Measurements from ENCODE around the gene CSNK1A1. TPM values are rescaled to one million over a fixed set of nuclear protein-coding genes. Genes with fewer than 3 reads are reported as not detected.

CSNK1A1 gene
- total and polyA plus RNA-seq, 4 donors, result 43.0 to 108 (median 78.2) TPM

- H3K27ac ChIP-seq (ENCODE audit: low read depth in 1 of 2, low read length in 2 of 2), result no peak overlapping the region
- no peak for TF ChIP-seq YY1 (IDR thresholded peaks at IDR 0.05)
- TF ChIP-seq, protein P1, sequence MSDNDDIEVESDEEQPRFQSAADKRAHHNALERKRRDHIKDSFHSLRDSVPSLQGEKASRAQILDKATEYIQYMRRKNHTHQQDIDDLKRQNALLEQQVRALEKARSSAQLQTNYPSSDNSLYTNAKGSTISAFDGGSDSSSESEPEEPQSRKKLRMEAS (IDR thresholded peaks at IDR 0.05), result no peak
- TF ChIP-seq, protein P2, sequence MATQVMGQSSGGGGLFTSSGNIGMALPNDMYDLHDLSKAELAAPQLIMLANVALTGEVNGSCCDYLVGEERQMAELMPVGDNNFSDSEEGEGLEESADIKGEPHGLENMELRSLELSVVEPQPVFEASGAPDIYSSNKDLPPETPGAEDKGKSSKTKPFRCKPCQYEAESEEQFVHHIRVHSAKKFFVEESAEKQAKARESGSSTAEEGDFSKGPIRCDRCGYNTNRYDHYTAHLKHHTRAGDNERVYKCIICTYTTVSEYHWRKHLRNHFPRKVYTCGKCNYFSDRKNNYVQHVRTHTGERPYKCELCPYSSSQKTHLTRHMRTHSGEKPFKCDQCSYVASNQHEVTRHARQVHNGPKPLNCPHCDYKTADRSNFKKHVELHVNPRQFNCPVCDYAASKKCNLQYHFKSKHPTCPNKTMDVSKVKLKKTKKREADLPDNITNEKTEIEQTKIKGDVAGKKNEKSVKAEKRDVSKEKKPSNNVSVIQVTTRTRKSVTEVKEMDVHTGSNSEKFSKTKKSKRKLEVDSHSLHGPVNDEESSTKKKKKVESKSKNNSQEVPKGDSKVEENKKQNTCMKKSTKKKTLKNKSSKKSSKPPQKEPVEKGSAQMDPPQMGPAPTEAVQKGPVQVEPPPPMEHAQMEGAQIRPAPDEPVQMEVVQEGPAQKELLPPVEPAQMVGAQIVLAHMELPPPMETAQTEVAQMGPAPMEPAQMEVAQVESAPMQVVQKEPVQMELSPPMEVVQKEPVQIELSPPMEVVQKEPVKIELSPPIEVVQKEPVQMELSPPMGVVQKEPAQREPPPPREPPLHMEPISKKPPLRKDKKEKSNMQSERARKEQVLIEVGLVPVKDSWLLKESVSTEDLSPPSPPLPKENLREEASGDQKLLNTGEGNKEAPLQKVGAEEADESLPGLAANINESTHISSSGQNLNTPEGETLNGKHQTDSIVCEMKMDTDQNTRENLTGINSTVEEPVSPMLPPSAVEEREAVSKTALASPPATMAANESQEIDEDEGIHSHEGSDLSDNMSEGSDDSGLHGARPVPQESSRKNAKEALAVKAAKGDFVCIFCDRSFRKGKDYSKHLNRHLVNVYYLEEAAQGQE (IDR thresholded peaks at IDR 0.05), result no peak
- no peak for TF ChIP-seq JUND (IDR thresholded peaks at IDR 0.05)
- TF ChIP-seq GABPA (IDR thresholded peaks at IDR 0.05 in 1 of 2, conservative IDR thresholded peaks at IDR 0.05 in 1 of 2), result no peak
- no peak for TF ChIP-seq EGR1 (IDR thresholded peaks at IDR 0.05; ENCODE audit: low read depth in 2 of 2)
- no peak for TF ChIP-seq RAD21 (IDR thresholded peaks at IDR 0.05)
- TF ChIP-seq RXRA (IDR thresholded peaks at IDR 0.05), result no peak
- TF ChIP-seq, protein P3, sequence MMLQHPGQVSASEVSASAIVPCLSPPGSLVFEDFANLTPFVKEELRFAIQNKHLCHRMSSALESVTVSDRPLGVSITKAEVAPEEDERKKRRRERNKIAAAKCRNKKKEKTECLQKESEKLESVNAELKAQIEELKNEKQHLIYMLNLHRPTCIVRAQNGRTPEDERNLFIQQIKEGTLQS (IDR thresholded peaks at IDR 0.05), result no peak
- TF ChIP-seq NR2F2 (IDR thresholded peaks at IDR 0.05), result no peak
- TF ChIP-seq HNF4G (IDR thresholded peaks at IDR 0.05), result no peak
- TF ChIP-seq TAF1 (conservative IDR thresholded peaks at IDR 0.05), result no peak
- no peak for TF ChIP-seq FOXA1 (IDR thresholded peaks at IDR 0.05)
- no peak for TF ChIP-seq FOXA2 (IDR thresholded peaks at IDR 0.05)
- no peak for TF ChIP-seq ZBTB33 (IDR thresholded peaks at IDR 0.05)
- WGBS, result 77% methylated on average over 3 of the region's 3 CpGs
- DNase-seq (ENCODE audit: low spot score), result no peak
- no peaks in the 10 kb centered on the region for H3K36me3 ChIP-seq (ENCODE audit: control insufficient read depth in 4 of 4, insufficient read depth in 3 of 4, low read depth in 1 of 4, low read length in 3 of 4)
- H3K4me1 ChIP-seq (ENCODE audit: control insufficient read depth in 4 of 4, insufficient read depth in 4 of 4, low read length in 3 of 4), result peaks cover 0 to 5% (median 0%) of the 10 kb centered on the region in 4 donors
- no peaks in the 10 kb centered on the region for H3K9me3 ChIP-seq (ENCODE audit: control insufficient read depth in 4 of 4, low read length in 3 of 4)
- H3K27me3 ChIP-seq (ENCODE audit: control insufficient read depth in 4 of 4, insufficient read depth in 4 of 4, low read length in 3 of 4), result no peaks in the 10 kb centered on the region
- H3K9ac ChIP-seq (ENCODE audit: low read depth in 1 of 2, low read length in 2 of 2), result no peak overlapping the region
- H3K4me3 ChIP-seq (ENCODE audit: low read depth in 1 of 3, low read length in 3 of 3), result no peak overlapping the region
These were observed 77.0 kb downstream of the CSNK1A1 start for GRCh38 chr5:149474198-149474597.

GRCh38 chr5:149473441-149473840 is 77.8 kb downstream of the CSNK1A1 start:
- 89% methylated on average over 7 of the region's 7 CpGs for WGBS
- Histone ChIP-seq H3K27me3 (ENCODE audit: control insufficient read depth in 4 of 4, insufficient read depth in 4 of 4, low read length in 3 of 4) (no peaks in the 10 kb centered on the region), H3K4me3 (ENCODE audit: low read depth in 1 of 3, low read length in 3 of 3) (no peak overlapping the region), H3K27ac (ENCODE audit: low read depth in 1 of 2, low read length in 2 of 2) (no peak overlapping the region), H3K36me3 (ENCODE audit: control insufficient read depth in 4 of 4, insufficient read depth in 3 of 4, low read depth in 1 of 4, low read length in 3 of 4) (no peaks in the 10 kb centered on the region), H3K9me3 (ENCODE audit: control insufficient read depth in 4 of 4, low read length in 3 of 4) (no peaks in the 10 kb centered on the region), H3K9ac (ENCODE audit: low read depth in 1 of 2, low read length in 2 of 2) (no peak overlapping the region), H3K4me1 (ENCODE audit: control insufficient read depth in 4 of 4, insufficient read depth in 4 of 4, low read length in 3 of 4) (peaks cover 0 to 5% (median 0%) of the 10 kb centered on the region in 4 donors)
- DNase-seq (ENCODE audit: low spot score), result no peak
- no peak for TF ChIP-seq NR2F2 (IDR thresholded peaks at IDR 0.05)
- TF ChIP-seq EGR1 (IDR thresholded peaks at IDR 0.05; ENCODE audit: low read depth in 2 of 2), result no peak
- no peak for TF ChIP-seq TAF1 (conservative IDR thresholded peaks at IDR 0.05)
- no peak for TF ChIP-seq GABPA (IDR thresholded peaks at IDR 0.05 in 1 of 2, conservative IDR thresholded peaks at IDR 0.05 in 1 of 2)
- TF ChIP-seq, protein P2 (IDR thresholded peaks at IDR 0.05), result no peak
- TF ChIP-seq HNF4G (IDR thresholded peaks at IDR 0.05), result no peak
- no peak for TF ChIP-seq FOXA1 (IDR thresholded peaks at IDR 0.05)
- TF ChIP-seq YY1 (IDR thresholded peaks at IDR 0.05), result no peak
- no peak for TF ChIP-seq RXRA (IDR thresholded peaks at IDR 0.05)
- no peak for TF ChIP-seq JUND (IDR thresholded peaks at IDR 0.05)
- TF ChIP-seq HNF4A (conservative IDR thresholded peaks at IDR 0.05), result no peak
- no peak for TF ChIP-seq CTCF (IDR thresholded peaks at IDR 0.05; ENCODE audit: low read depth, low read length, missing input control)
- TF ChIP-seq, protein P3 (IDR thresholded peaks at IDR 0.05), result no peak
- no peak for TF ChIP-seq RAD21 (IDR thresholded peaks at IDR 0.05)
- TF ChIP-seq, protein P1 (IDR thresholded peaks at IDR 0.05), result no peak

Measured in liver (tissue), 9 donors.